ENCODE results near the gene SLC30A9. TPM values are rescaled to one million over a fixed set of nuclear protein-coding genes. Genes with fewer than 3 reads are reported as not detected.

SLC30A9 gene
- total and polyA plus RNA-seq, 5 experiments from 2014 or later = 29.3 to 40.9 (median 38.1) TPM

DNA sequence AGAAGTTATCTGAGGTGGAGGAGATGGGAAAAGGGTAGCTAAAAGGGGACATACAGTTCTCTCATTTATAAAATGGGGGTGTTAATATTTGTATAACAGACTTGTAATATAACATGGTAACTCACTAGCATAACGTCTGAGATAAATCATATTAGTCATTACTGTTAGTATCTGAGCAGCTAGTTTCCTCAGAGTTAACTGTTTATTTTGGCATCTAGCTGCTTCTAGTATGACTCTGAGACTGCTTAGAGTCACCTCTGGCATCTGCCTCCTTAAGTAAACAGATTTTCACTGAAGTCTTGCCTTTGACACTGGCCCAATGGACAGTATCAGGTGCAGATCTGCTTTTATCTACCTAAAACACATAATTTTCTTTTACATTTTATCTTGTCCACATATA, 58.1 kb downstream of the SLC30A9 start:
- no peak for DNase-seq
- Mint-ChIP-seq H3K4me1 (peaks cover 0 to 7% (median 0%) of the 10 kb centered on the region in 4 donors), H3K27me3 (no peaks in the 10 kb centered on the region), H3K27ac (peak overlapping the region in 3 of 10 donors; percentile 2 to 68 (median 49)), H3K36me3 (peaks cover 33 to 80% (median 73%) of the 10 kb centered on the region in 3 donors), H3K4me3 (no peak overlapping the region), H3K9me3 (peaks cover 0 to 16% (median 0%) of the 10 kb centered on the region in 9 donors)
- ATAC-seq = no peak
- POLR2A ChIA-PET = no interaction called here

DNA sequence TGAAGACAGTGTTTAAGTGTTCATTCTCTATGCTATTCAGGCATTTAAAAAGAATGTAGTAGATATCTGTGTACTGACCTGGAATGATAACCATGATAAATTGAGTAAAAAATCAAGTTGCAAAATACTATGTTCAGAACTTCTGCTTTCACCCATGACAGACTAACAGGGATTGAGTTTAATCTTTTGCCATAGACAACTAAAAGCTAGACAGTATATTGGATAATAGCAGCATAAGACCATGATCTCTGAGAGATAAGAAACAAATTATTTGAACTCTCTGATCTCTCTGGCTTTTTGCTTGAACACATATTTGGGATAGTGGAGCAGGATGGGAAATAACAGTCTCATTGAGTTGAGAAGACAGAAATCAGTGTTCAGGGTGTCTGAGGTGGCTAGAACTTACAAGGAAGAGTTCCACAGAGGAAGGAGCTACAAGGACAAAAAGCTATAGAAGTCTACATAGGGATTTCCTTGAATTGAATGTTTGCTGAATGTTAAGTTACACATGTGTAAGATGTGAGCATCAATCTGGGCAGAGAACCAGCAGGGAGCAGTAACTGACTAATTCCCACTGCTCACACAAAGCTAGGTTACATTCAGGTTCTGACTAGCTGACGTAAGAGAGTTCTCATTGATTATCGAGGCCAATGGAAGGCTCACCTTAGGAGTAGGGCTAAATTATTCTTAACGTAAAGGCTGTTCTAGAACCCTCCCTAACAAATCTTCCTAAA, 60.4 kb downstream of the SLC30A9 start:
- ATAC-seq (no peak), DNase-seq (no peak)
- POLR2A ChIA-PET = no interaction called here
- peaks cover 0 to 8% (median 0%) of the 10 kb centered on the region in 9 donors for H3K9me3 Mint-ChIP-seq
- no peak overlapping the region for H3K4me3 Mint-ChIP-seq
- no peaks in the 10 kb centered on the region for H3K27me3 Mint-ChIP-seq
- H3K4me1 Mint-ChIP-seq = peaks cover 0 to 2% (median 0%) of the 10 kb centered on the region in 4 donors
- H3K27ac Mint-ChIP-seq = peak overlapping the region in 1 of 10 donors; percentile 37
- H3K36me3 Mint-ChIP-seq = peaks cover 33 to 85% (median 71%) of the 10 kb centered on the region in 3 donors

DNA sequence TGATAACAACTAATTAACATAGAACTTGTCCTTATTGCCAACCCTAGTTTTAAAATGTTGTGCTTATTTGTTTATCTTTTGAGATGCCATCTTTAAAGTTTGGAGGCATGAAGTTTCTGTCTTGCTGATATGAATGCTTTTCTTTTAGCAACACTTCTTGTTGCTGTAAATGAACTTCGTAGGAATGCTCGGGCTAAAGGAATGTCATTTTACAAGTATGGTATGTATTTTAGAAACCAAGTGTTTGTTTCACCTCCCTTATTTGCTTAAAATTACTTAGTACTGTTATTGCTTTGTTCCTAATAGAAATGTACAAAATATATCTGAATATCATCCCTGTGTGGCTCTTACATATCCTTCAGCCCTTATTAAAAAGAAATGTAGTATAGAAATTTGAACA, 76.1 kb downstream of the SLC30A9 start:
- H3K4me3 Mint-ChIP-seq = no peak overlapping the region
- peaks cover 0 to 1% (median 0%) of the 10 kb centered on the region in 4 donors for H3K4me1 Mint-ChIP-seq
- DNase-seq (no peak), ATAC-seq (no peak)
- H3K27ac Mint-ChIP-seq = no peak overlapping the region
- no peaks in the 10 kb centered on the region for H3K27me3 Mint-ChIP-seq
- POLR2A ChIA-PET = no interaction called here
- H3K9me3 Mint-ChIP-seq = no peaks in the 10 kb centered on the region
- peaks cover 0 to 69% (median 20%) of the 10 kb centered on the region in 3 donors for H3K36me3 Mint-ChIP-seq

DNA sequence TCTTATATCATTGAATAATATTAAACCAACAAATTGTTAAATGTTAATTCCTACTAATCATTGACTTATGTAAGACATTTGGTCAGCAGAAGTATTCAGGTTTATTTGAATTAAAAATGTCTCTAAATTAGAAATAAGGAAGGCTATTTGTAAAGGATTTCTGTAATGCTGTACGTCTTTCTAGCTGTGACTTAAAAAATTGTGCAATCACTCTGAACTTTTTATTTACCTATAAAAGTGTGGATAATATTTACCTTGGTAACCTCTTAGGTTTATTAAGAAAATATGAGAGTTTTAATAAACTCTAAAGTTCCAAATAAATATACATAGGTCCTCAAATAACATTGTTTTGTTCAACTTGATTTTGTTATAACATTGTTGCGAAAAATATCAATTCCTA, 76.9 kb downstream of the SLC30A9 start:
- Mint-ChIP-seq H3K4me1 (peaks cover 0 to 1% (median 0%) of the 10 kb centered on the region in 4 donors), H3K27ac (no peak overlapping the region), H3K36me3 (peaks cover 0 to 69% (median 22%) of the 10 kb centered on the region in 3 donors), H3K27me3 (no peaks in the 10 kb centered on the region), H3K9me3 (no peaks in the 10 kb centered on the region), H3K4me3 (no peak overlapping the region)
- DNase-seq (no peak), ATAC-seq (no peak)
- POLR2A ChIA-PET = no interaction called here

DNA sequence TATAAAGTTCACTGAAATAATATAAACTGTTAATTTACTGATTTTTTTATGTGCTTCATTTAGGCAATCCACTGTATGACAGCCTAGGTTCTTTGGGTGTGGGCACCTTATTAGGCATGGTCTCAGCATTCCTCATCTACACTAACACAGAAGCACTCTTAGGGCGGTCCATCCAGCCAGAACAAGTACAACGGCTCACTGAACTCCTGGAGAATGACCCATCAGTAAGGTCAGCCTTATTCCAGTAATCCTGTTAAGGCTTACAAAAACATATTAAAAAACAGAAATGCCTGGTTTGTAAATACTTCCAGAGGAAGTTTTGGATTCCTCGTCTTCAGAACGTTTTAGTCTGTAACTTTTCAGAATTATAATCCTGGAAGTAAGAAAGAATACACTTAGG, 80.1 kb downstream of the SLC30A9 start:
- Mint-ChIP-seq H3K27me3 (no peaks in the 10 kb centered on the region), H3K27ac (no peak overlapping the region), H3K4me3 (no peak overlapping the region), H3K4me1 (peaks cover 0 to 1% (median 0%) of the 10 kb centered on the region in 4 donors), H3K9me3 (no peaks in the 10 kb centered on the region), H3K36me3 (peaks cover 0 to 60% (median 17%) of the 10 kb centered on the region in 3 donors)
- DNase-seq = no peak
- POLR2A ChIA-PET = no interaction called here
- no peak for ATAC-seq

DNA sequence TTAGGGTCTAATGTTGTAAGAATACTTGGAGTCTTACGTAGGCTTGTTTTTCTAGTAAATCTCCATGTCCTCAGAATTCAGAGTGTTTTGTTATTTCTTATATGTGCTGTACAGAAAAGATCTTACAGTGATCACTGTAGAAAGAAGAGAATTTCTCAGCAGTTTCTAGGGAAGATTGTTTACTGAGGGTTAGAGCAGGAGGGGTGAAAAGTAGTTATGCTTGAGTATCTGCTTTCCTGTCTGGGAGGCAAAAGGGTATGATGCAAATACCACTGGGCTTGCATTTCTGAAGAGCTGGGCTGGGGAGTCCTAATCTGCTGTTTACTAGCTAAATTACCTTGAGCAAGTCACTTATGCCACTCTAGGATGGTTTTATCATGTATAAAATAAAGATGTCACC, 84.0 kb downstream of the SLC30A9 start:
- Mint-ChIP-seq H3K27ac (peak overlapping the region in 1 of 10 donors; percentile 0), H3K4me1 (peaks cover 0 to 1% (median 0%) of the 10 kb centered on the region in 4 donors), H3K36me3 (peaks cover 0 to 62% (median 29%) of the 10 kb centered on the region in 3 donors), H3K27me3 (no peaks in the 10 kb centered on the region), H3K9me3 (no peaks in the 10 kb centered on the region), H3K4me3 (no peak overlapping the region)
- DNase-seq (no peak), ATAC-seq (no peak)
- POLR2A ChIA-PET = no interaction called here

DNA sequence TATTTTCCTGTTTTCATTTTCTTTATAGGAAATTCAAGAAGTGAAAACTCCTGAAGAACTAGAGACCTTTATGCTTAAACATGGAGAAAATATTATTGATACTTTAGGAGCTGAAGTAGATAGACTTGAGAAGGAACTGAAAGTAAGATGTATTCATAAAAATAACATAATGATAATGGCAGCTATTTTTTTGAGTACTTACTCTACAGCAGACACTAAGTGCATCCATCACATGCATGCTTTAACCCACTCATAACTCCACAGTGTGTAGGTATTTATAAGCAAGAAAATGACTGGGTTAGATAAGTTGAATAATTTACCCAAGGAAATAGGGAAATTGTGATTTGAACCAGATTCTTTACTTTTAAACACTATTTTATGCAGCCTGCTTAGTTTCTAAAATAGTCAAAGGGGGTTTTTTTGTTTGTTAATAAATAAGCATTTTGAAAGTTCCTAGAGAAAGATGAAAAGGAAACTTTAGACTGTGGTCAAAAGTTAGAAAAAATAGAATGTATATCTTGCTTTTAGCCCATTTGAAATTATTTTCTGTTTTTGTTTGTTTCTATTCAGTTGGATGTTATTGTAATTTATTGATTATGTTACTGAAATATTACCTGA, 88.0 kb downstream of the SLC30A9 start:
- no peaks in the 10 kb centered on the region for H3K9me3 Mint-ChIP-seq
- peaks cover 0 to 1% (median 0%) of the 10 kb centered on the region in 4 donors for H3K4me1 Mint-ChIP-seq

DNA sequence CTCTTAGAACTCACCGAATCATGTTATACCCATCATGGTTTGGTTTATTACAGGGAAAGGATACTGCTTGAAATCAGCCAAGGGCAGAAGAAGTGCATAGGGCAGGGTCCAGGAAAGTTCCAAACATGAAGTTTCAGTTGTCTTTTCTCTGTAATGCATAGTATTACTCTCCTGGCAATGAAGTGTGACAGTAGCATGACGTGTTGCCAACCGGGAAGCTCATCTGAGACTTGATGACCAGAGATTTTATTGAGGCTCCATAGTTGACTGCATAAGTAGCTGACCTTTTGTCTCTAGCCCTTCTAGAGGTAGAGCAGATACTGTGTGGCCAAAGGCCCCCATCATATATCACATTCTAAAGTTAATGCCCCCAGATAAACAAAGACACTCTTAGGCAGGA, 90.0 kb downstream of the SLC30A9 start:
- ATAC-seq (no peak), DNase-seq (no peak)
- Mint-ChIP-seq H3K36me3 (peaks cover 6 to 68% (median 40%) of the 10 kb centered on the region in 3 donors), H3K9me3 (no peaks in the 10 kb centered on the region), H3K27ac (peak overlapping the region in 1 of 10 donors; percentile 66), H3K4me3 (no peak overlapping the region), H3K4me1 (no peaks in the 10 kb centered on the region), H3K27me3 (no peaks in the 10 kb centered on the region)
- POLR2A ChIA-PET = interaction anchor here (0.5 kb wide), 1 partner anchor 320 kb away, joined by 3 read pairs; no protein-coding TSS in a partner anchor

More for the DNA sequence above, 88.0 kb downstream of the SLC30A9 start:
- ATAC-seq = no peak
- Mint-ChIP-seq H3K27me3 (no peaks in the 10 kb centered on the region), H3K27ac (peak overlapping the region in 1 of 10 donors; percentile 15), H3K36me3 (peaks cover 6 to 65% (median 35%) of the 10 kb centered on the region in 3 donors), H3K4me3 (no peak overlapping the region)
- POLR2A ChIA-PET = no interaction called here
- no peak for DNase-seq

DNA sequence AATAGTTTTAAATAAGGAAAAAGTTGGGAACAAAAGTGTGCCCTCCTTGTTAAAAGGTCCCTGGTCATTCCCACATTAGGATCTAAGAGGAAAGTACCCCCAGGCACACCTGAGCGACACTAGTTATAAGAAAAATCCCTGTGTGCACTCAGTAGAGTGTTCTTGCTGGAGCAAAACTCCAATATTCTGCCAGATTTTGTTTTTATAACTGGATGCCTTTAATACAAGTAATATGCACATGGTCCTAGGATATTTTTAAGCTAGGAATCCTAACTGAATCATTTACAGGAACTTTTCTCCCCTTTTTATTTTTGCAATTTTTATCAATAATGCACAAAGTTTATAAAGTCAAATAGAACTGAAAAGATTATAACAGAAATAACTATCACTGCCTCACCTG, 93.5 kb downstream of the SLC30A9 start:
- H3K27me3 Mint-ChIP-seq = no peaks in the 10 kb centered on the region
- H3K4me3 Mint-ChIP-seq = no peak overlapping the region
- ATAC-seq = no peak
- H3K36me3 Mint-ChIP-seq = peaks cover 6 to 72% (median 48%) of the 10 kb centered on the region in 3 donors
- no peak for DNase-seq
- no peaks in the 10 kb centered on the region for H3K4me1 Mint-ChIP-seq
- POLR2A ChIA-PET = no interaction called here
- H3K9me3 Mint-ChIP-seq = no peaks in the 10 kb centered on the region
- H3K27ac Mint-ChIP-seq = no peak overlapping the region

DNA sequence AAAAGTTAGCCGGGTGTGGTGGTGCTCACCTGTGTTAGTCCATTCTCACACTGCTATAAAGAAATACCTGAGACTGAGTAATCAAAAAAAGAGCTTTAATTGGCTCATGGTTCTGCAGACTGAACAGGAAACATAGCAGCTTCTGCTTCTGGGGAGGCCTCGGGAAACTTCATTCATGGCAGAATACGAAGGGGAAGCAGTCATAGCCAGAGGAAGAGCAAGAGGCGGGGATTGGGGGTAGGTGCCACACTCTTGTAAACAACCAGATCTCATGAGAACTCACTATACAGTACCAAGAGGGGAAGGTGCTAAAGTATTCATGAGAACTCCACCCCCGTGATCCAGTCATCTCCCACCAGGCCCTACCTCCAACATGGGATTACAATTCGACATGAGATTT, 98.1 kb downstream of the SLC30A9 start:
- peaks cover 0 to 43% (median 30%) of the 10 kb centered on the region in 3 donors for H3K36me3 Mint-ChIP-seq
- POLR2A ChIA-PET = no interaction called here
- H3K27ac Mint-ChIP-seq = peak overlapping the region in 6 of 10 donors; percentile 15 to 72 (median 37)
- H3K4me1 Mint-ChIP-seq = no peaks in the 10 kb centered on the region
- no peaks in the 10 kb centered on the region for H3K9me3 Mint-ChIP-seq
- DNase-seq (no peak), ATAC-seq (no peak)
- no peaks in the 10 kb centered on the region for H3K27me3 Mint-ChIP-seq
- H3K4me3 Mint-ChIP-seq = no peak overlapping the region

DNA sequence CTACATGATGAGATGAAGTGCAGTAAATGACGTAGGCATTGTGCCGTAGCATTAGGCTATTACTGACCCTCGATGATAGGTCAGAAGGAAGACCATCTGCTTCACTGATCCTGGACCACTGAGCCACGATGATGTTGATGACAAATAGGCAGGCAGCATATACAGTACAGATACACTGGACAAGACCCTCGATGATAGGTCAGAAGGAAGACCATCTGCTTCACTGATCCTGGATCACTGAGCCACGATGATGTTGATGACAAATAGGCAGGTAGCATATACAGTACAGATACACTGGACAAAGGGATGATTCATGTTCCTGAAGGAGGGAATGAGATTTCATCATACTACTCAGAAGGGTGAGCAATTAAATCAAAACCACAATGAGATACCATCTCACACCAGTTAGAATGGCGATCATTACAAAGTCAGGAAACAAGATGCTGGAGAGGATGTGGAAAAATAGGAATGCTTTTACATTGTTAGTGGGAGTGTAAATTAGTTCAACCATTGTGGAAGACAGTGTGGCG, 111.2 kb downstream of the SLC30A9 start:
- POLR2A ChIA-PET = no interaction called here
- ATAC-seq = no peak
- Mint-ChIP-seq H3K4me3 (no peak overlapping the region), H3K27ac (no peak overlapping the region), H3K4me1 (no peaks in the 10 kb centered on the region), H3K36me3 (peaks cover 0 to 5% (median 2%) of the 10 kb centered on the region in 3 donors), H3K9me3 (peaks cover 0 to 9% (median 3%) of the 10 kb centered on the region in 9 donors), H3K27me3 (peaks cover 0 to 4% (median 3%) of the 10 kb centered on the region in 5 donors)
- no peak for DNase-seq

DNA sequence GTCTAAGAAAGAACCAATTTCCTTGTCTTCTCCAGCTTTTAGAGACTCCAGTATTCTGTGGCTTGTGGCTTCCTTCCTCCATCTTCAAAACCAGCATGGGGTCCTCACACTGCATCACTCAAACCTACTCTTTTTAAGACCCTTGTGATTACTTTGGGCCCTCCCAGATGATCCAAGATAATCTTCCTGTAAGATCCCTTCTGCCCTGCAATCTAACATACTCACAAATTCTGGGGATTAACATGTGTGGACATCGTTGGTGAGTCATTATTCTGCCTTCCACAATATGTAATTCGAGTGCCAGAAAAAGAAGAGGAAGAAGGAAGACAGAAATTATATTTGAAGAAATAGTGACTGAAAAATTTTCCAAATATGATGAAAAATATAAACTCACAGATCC, 114.2 kb downstream of the SLC30A9 start:
- POLR2A ChIA-PET = no interaction called here
- Mint-ChIP-seq H3K27ac (no peak overlapping the region), H3K9me3 (peaks cover 0 to 19% (median 3%) of the 10 kb centered on the region in 9 donors), H3K36me3 (peaks cover 0 to 12% (median 0%) of the 10 kb centered on the region in 3 donors), H3K4me1 (no peaks in the 10 kb centered on the region), H3K4me3 (no peak overlapping the region), H3K27me3 (peaks cover 0 to 12% (median 8%) of the 10 kb centered on the region in 5 donors)
- DNase-seq (no peak), ATAC-seq (no peak)

DNA sequence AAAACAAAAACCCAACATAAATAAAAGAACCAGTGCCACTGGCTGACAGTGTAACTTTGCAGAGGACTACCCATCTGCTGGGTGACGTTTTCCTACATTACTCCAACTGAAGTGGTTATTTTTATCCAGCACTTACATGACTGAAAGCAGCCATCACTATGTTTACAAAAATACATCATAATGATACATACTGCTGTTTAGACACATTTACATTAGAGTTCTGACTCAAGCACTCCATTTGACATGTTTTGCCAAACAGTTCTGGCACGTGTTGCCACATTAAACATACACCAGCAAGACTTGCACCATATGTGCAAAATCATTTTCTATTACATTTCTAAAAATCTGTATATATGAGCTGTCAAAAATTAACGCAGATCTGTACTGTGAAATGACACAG, 122.5 kb downstream of the SLC30A9 start:
- DNase-seq = no peak
- peaks cover 0 to 1% (median 0%) of the 10 kb centered on the region in 4 donors for H3K4me1 Mint-ChIP-seq
- no peak overlapping the region for H3K27ac Mint-ChIP-seq
- H3K36me3 Mint-ChIP-seq = peaks cover 0 to 6% (median 0%) of the 10 kb centered on the region in 3 donors
- H3K27me3 Mint-ChIP-seq = peaks cover 5 to 37% (median 10%) of the 10 kb centered on the region in 5 donors
- peaks cover 0 to 10% (median 0%) of the 10 kb centered on the region in 9 donors for H3K9me3 Mint-ChIP-seq
- POLR2A ChIA-PET = no interaction called here
- no peak overlapping the region for H3K4me3 Mint-ChIP-seq
- ATAC-seq = no peak

Measured in naive thymus-derived CD8-positive, alpha-beta T cell (primary cell).